Activated T-helper 1 cell treated with anti-CD3 and anti-CD28 coated beads, Interleukin-2, amount 50 U/mL, for 16 hours (primary cell): Measurements from ENCODE around the gene APIP.

ENCODE experiments used
- DNase-seq, 2 donors: peaks; one replicate each; pipeline ENCODE4 v3.0.0-alpha.2; 2020; ENCODE audit warnings: low read depth in 1 of 2, low spot score in 1 of 2

The APIP gene

DNA sequence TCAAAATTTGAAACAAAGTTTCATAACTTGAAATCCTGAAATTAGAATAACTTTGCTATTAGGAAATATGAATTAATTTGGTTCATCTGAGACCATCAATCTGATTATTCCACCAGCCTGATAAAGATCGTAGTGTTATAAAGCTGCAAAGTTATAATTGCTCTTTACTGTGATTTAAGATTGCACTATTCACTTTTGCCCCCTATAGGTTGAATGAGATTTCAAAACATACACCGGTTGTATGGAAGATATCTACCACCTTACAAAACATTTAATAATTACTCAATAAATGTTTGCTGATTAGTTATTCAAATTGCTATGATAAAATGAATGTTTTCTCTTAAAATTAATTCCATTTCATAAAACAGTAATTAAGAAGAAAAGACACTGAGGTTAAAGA, 26.1 kb downstream of the APIP start:
- DNase-seq = no peak

GRCh38 chr11:34887260-34887659, 28.9 kb downstream of the APIP start:
- DNase-seq = no peak

DNA sequence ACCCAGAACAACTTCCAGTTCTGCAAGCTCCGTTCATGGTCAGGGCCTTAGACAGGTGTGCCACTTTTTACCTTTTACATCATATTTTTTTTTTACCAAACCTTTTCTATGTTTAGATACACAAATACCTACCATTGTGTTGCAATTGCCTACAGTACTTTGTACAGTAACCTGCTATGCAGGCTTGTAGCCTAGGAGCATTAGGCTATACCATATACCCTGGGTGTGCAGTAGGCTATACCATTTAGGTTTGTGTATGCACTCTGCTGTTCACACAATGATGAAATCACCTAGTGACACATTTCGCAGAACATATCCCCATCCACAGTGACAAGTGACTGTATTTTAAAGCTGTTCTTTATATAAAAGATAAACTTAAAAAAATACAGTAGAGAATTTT, 29.6 kb downstream of the APIP start:
- no peak for DNase-seq

- no peak for DNase-seq
Measured at GRCh38 chr11:34881900-34882299, 34.3 kb downstream of the APIP start.

DNA sequence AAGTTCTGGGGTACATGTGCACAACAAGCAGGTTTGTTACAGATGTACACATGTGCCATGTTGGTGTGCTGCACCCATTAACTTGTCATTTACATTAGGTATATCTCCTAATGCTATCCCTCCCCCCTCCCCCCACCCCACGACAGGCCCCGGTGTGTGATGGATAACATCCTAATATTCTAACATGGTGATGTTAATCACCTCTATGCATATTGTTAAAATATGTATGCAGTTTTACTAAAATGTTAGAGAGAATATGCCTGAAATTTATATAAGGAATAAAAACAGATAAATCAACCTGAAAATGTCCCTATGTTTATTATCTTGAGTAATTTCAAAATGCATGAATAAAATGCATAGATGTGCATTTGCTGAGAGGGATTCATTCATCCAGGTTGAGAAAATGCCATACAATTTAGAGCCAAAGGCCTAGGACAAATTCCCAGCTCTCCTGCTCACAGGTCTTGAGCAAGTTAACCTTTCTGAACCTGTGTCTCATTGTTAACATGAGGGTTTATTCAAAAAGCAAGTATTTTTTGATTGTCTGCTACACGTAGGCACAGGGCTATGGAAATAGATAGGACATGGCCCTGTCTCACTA, 38.7 kb downstream of the APIP start:
- DNase-seq = no peak

- no peak for DNase-seq
Measured at GRCh38 chr11:34874202-34874601, 42.0 kb downstream of the APIP start.

DNA sequence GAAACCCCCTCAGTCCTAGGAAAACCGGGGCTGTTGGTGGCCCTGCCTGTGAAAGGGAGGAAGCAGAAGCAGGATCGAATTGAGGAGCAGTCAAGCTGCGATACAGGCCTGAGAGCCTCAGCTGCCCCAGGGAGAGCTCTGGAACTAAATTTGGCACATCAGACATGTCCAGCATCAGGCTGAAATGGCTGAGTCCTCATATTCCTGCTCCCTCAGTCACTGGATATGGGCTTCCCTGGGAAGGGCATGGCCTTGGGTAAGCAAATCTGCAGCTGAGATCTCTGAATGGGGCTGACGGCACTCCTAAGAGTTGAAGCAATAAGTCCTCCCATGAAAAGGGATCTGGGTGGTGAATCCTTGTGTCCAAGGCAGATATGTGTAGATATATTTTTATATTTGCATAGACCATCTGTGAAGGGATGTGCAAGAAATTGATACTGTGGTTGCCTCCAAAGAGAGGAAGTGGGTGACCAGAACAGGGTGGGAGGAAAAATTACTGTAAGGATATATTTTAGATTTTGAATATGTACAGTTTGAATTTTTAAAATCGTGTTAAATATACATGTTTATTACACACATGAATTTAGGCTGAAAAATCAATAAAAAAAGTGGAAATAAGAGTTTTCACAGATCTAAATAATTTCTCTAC, 45.5 kb downstream of the APIP start:
- DNase-seq = no peak

DNA sequence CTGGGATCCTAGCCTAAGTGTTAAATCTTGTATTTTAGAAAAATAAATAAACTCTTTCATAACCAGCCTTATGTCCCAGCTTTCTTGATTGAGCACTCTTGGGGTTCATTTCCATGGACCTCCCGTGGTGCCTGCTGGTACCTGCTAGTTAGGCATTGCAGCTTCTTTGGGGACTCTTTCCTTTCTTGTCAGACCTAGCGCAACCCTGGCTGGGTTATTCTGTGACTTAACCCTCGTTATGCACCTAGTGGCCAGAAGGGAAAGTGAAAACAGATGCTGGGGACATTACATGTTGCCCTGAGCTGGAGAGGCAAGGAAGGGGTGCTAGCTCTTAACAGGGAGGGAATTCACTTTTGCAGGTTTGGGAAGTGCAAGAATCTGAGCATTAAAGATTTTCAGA, 46.8 kb downstream of the APIP start:
- no peak for DNase-seq

- DNase-seq = no peak
Measured at GRCh38 chr11:34866375-34866774, 49.8 kb downstream of the APIP start.

DNA sequence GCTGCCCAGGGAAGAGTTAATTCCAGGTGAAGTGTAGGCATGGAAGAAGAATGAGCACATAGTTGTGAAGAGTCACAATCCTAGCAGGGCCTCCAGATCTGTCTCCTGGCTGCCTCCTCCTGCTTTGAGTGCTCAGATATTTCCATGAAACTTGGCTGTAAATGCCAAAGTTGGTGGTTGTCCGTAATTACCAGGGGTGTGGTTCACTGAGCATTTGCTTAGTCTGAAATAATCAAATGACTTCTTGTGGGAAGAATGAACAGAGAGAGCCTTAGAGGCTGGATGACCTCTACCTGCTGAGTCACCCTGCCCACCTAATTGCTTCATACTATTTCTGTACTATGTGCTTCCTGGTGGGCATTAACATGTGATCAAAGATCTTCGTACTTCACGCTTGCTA, 50.9 kb downstream of the APIP start:
- DNase-seq = no peak

DNA sequence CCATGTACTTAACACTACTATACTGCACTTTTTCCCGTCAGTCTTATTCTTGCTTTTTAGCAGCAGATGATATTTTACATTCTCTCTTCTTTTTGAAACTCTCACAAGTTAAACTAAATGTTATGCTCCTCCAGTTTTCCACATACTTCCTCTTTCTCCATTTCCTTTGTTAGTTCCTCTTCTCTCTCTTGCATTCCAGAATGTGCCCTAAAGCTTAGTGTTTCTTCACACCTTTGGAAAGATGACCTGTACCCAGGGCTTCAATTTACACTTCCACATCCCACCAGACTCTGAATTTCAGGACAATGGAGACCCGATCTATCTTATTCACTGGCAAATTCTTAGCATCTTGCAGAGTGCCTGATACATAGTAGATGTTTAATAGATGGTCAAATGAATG, 51.8 kb downstream of the APIP start:
- no peak for DNase-seq

GRCh38 chr11:34863048-34863447, 53.1 kb downstream of the APIP start:
- DNase-seq = no peak

DNA sequence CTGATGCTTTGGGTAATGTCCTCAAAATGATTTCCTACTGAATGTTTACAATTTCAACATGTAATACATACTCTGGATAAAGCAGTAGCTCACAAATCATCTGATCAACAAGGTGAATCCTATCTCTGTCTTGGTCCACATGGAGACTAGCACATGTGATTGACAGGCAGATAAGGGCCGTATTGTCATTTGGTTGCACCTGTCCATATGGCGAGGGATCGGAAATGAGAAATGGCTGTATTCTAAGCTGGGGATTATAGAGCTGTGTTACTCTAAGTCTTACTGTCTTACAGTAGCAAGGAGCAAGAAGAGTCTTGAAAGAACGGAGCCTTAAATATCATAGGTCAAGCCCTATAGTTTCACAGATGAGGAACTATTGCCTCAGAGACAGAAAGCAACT, 55.7 kb downstream of the APIP start:
- no peak for DNase-seq

GRCh38 chr11:34860034-34860433, 56.1 kb downstream of the APIP start:
- DNase-seq = no peak

- no peak for DNase-seq
Measured at GRCh38 chr11:34859496-34859895, 56.7 kb downstream of the APIP start.

GRCh38 chr11:34857463-34857862, 58.7 kb downstream of the APIP start:
- DNase-seq = no peak

GRCh38 chr11:34856251-34856650, 59.9 kb downstream of the APIP start:
- DNase-seq = no peak

GRCh38 chr11:34855754-34856095, 60.5 kb downstream of the APIP start:
- DNase-seq = no peak

GRCh38 chr11:34855021-34855753, 61.0 kb downstream of the APIP start:
- no peak for DNase-seq

GRCh38 chr11:34851916-34852315, 64.3 kb downstream of the APIP start:
- DNase-seq = no peak

GRCh38 chr11:34850334-34850733, 65.8 kb downstream of the APIP start:
- DNase-seq = no peak

DNA sequence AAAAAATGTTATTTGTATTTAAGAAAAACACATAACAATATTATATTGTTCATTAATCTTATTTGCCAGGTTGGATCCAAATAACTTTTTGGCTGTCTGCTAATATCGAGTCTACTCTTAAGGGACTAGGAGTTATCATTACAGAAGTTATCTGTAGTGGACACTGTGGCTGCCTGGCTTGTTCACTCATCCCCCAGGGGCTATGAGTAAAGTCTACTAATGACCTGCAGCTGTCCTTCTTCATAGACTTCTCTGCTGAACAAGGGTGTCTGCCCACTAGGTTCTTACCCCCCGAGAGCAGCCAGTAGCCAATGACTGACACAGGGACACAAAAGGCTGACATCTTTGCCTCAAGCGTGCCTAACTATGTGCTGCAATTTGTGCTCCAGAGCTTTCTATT, 69.7 kb downstream of the APIP start:
- no peak for DNase-seq
